HG03045 (cell line): Measurements from ENCODE around the gene GPATCH8.
"Not testable (repeated sequence)": the region's sequence is repeated elsewhere in the genome, so short reads cannot be mapped to it uniquely, and the experiment has no call there.

ENCODE experiments used
- ATAC-seq: cut with Tn5 transposase; IDR thresholded peaks from one replicate; pipeline ENCODE4 v1.9.1; 2021; ENCODE audit warnings: mild to moderate bottlenecking, moderate library complexity; ENCODE audit not compliant: unreplicated experiment

The GPATCH8 gene

GRCh38 chr17:44503147-44504029, at the start of gene GPATCH8:
GPATCH8 (minus strand) TSS chr17:44503406; CDS start chr17:44503370, 36 bp downstream.
- peak; percentile 89 for ATAC-seq

- ATAC-seq, result no peak
Observed at GRCh38 chr17:44552361-44552760, 49.2 kb upstream of the GPATCH8 start.

GRCh38 chr17:44549686-44550085, 46.5 kb upstream of the GPATCH8 start:
- ATAC-seq, result no peak

- ATAC-seq, result no peak
Observed at GRCh38 chr17:44548376-44549230, 45.4 kb upstream of the GPATCH8 start.

- ATAC-seq, result no peak
Observed at GRCh38 chr17:44547625-44548267, 44.5 kb upstream of the GPATCH8 start.

- ATAC-seq, result no peak
Observed at GRCh38 chr17:44546671-44547606, 43.7 kb upstream of the GPATCH8 start.

GRCh38 chr17:44543905-44544523, 40.8 kb upstream of the GPATCH8 start:
- no peak for ATAC-seq

GRCh38 chr17:44543213-44543904, 40.2 kb upstream of the GPATCH8 start:
- ATAC-seq, result no peak

- ATAC-seq, result no peak
Observed at GRCh38 chr17:44541884-44542581, 38.8 kb upstream of the GPATCH8 start.

GRCh38 chr17:44540246-44541084, 37.3 kb upstream of the GPATCH8 start:
- no peak for ATAC-seq

- ATAC-seq, result no peak
Observed at GRCh38 chr17:44539673-44540072, 36.5 kb upstream of the GPATCH8 start.

GRCh38 chr17:44537922-44538321, 34.7 kb upstream of the GPATCH8 start:
- not testable (repeated sequence) for ATAC-seq

- ATAC-seq, result no peak
Observed at GRCh38 chr17:44536090-44536953, 33.1 kb upstream of the GPATCH8 start.

- no peak for ATAC-seq
Observed at GRCh38 chr17:44533533-44534246, 30.5 kb upstream of the GPATCH8 start.

GRCh38 chr17:44530896-44531418, 27.8 kb upstream of the GPATCH8 start:
- ATAC-seq, result no peak

GRCh38 chr17:44529864-44530263, 26.7 kb upstream of the GPATCH8 start:
- no peak for ATAC-seq
